ENCODE measurements around the gene GIMAP4.
"Not testable (repeated sequence)": the region's sequence is repeated elsewhere in the genome, so short reads cannot be mapped to it uniquely, and the experiment has no call there.

Gene GIMAP4

DNA sequence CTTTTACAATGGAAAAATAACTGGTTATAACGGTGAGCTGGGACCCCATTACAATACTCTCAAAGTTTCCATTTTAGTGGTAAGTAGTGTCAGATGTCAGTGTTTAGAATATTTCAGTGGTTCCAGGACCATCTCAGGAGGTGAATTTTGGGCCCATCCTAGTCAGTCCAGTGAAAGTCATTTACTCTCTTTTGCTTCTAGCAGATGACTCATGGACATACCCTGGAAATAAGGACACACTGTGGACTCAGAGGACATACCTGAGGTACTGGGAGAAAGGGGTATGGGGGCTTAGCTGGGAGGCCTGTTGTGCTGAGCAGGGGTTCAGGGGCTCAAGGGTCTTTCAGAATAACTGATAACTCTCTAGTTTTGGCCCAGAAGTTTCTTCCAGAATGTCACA lies 618 bp upstream of the GIMAP4 start:
- no peak overlapping the region for H3K4me3 ChIP-seq (ENCODE audit: low read length)
- TF ChIP-seq, protein P1, sequence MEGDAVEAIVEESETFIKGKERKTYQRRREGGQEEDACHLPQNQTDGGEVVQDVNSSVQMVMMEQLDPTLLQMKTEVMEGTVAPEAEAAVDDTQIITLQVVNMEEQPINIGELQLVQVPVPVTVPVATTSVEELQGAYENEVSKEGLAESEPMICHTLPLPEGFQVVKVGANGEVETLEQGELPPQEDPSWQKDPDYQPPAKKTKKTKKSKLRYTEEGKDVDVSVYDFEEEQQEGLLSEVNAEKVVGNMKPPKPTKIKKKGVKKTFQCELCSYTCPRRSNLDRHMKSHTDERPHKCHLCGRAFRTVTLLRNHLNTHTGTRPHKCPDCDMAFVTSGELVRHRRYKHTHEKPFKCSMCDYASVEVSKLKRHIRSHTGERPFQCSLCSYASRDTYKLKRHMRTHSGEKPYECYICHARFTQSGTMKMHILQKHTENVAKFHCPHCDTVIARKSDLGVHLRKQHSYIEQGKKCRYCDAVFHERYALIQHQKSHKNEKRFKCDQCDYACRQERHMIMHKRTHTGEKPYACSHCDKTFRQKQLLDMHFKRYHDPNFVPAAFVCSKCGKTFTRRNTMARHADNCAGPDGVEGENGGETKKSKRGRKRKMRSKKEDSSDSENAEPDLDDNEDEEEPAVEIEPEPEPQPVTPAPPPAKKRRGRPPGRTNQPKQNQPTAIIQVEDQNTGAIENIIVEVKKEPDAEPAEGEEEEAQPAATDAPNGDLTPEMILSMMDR (conservative IDR thresholded peaks at IDR 0.05; ENCODE audit: low read depth, low read length): no peak
- DNase-seq (ENCODE audit: low read depth): no peak

DNA sequence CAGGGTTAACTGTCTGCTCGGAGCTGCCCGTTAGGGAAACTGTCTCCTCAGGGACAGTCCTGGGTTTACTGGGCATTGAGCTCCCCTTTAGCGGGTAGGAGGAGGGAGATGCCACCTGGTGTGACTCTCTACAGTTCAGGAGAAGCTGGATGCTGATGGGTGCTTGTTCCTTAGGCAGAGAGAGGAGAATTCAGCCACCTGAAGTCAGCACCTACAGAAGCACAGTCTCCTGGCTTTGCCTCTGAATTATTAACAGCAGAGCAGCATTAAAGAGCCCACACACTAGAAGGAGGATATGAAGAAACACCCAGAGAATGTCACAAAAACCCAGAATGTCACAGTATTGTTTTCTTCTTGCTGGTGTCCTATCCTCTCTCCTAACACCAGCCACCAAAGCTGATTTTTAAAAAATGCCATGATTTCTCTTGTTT lies 696 bp downstream of the GIMAP4 start:
- no peak for DNase-seq (ENCODE audit: low read depth)
- H3K4me3 ChIP-seq (ENCODE audit: low read length): no peak overlapping the region
- TF ChIP-seq, protein P1 (conservative IDR thresholded peaks at IDR 0.05; ENCODE audit: low read depth, low read length): no peak

DNA sequence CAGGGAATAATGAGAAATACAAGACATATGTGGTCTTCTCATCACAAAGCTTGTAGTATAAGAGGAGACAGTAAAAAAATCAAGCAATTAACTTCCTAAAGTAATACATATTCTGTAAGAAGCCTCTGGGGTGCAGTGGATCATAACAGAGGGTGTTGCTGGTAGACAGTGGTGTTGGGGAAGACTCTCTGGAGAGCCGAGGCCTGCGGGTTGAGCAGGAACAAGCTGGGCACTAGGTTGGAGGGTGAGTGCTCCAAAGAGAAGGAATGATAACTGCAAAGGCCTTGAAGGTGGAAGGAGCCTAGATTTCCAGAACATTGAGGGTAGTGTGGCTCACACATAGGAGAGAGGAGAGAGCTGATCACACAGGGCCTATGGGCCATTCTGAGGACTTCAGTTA lies 1.5 kb downstream of the GIMAP4 start:
- TF ChIP-seq, protein P1 (conservative IDR thresholded peaks at IDR 0.05; ENCODE audit: low read depth, low read length): no peak
- no peak overlapping the region for H3K4me3 ChIP-seq (ENCODE audit: low read length)
- no peak for DNase-seq (ENCODE audit: low read depth)

DNA sequence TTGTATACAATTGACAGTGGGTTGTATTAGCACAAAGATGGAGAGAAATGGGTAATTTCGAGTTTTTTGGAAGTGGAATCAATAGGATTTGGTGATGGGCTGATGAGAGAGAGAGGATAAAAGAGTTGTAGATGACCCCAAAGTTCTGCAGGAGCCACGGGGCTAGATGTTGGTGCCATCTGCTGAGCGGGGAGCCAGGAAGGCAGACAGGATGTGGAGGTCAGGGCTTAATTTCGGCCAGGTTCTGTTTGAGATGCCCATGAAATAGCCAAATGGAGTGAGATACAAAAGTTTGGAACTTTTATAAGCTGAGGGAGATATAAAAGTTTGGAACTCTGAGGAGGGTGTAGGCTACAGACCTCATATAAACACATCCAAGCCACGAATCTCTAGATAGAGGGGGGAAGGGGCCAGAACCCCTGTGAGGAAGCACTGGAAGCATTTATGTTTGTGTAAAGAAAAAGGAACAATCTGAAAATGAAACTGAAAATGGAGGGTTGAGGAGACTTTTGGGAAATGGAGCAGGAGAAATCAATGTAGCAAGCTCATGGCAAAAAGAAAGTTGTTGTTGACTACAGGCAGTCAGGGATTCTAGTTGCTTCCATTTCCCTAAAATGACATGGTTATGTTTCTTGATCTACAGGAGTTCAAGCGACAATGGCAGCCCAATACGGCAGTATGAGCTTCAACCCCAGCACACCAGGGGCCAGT lies 2.2 kb downstream of the GIMAP4 start:
- TF ChIP-seq, protein P1 (conservative IDR thresholded peaks at IDR 0.05; ENCODE audit: low read depth, low read length): no peak
- no peak overlapping the region for H3K4me3 ChIP-seq (ENCODE audit: low read length)
- no peak for DNase-seq (ENCODE audit: low read depth)

DNA sequence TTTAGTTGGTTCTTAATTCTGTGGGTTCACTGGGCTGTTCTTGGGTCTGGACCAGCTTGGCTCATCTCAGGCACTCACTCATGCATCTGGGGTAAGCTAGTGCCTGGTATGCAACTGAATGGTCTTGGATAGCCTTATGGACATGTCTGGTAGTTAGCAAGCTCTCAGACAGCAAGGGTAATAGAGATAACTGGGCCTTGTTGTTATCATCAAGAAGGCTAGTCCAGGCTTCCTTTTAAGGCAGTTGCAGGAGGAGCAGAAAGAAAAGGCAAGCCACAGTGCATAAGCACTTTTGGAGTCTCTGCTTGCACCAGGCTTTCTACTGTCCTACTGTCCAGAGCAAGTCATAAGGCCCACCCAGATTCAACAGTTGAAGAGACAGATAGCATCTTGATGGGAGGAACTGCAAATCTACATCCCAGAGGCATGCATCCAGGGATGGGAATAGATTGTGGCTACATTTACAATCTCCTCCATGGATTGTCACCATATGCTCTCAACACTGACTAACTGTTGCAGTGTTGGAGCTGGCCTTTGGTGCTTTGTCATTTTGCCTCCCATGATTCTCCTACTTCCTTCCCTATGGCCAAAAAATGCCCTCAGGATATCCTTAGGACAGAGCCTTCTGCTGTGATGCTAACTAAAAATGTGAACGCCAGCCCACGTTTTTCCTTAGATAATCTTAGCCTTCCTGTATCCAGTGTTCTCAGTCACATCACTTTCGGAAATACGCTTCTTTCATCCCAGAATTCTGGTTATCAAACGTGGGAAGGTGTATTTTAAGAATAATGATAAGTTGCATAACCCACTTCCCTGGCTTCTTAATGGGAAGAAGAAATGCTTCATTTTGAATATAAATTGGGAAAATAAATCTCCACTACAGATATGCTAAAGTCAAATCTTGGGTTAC lies 3.6 kb downstream of the GIMAP4 start:
- TF ChIP-seq, protein P1 (conservative IDR thresholded peaks at IDR 0.05; ENCODE audit: low read depth, low read length): no peak
- no peak for DNase-seq (ENCODE audit: low read depth)
- H3K4me3 ChIP-seq (ENCODE audit: low read length): no peak overlapping the region

DNA sequence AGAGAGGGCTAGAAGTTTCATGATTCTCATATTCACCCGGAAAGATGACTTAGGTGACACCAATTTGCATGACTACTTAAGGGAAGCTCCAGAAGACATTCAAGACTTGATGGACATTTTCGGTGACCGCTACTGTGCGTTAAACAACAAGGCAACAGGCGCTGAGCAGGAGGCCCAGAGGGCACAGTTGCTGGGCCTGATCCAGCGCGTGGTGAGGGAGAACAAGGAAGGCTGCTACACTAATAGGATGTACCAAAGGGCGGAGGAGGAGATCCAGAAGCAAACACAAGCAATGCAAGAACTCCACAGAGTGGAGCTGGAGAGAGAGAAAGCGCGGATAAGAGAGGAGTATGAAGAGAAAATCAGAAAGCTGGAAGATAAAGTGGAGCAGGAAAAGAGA lies 5.3 kb downstream of the GIMAP4 start:
- DNase-seq (ENCODE audit: low read depth): no peak
- TF ChIP-seq, protein P1 (conservative IDR thresholded peaks at IDR 0.05; ENCODE audit: low read depth, low read length): no peak
- H3K4me3 ChIP-seq (ENCODE audit: low read length): no peak overlapping the region

DNA sequence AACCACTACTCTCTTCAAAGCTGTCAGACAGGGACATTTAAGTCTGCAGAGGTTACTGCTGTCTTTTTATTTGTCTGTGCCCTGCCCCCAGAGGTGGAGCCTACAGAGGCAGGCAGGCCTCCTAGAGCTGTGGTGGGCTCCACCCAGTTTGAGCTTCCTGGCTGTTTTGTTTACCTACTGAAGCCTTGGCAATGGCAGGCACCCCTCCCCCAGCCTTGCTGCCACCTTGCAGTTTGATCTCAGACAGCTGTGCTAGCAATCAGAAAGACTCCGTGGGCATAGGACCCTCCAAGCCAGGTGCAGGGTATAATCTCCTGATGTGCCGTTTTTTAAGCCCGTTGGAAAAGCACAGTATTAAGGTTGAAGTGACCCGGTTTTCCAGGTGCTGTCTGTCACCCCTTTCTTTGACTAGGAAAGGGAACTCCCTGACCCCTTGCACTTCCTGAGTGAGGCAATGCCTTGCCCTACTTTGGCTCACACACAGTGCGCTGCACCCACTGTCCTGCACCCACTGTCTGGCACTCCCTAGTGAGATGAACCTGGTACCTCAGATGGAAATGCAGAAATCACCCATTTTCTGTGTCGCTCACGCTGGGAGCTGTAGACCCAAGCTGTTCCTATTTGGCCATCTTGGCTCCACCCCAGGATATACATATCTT lies 12.9 kb downstream of the GIMAP4 start:
- not testable (repeated sequence) for H3K4me3 ChIP-seq (ENCODE audit: low read length); DNase-seq (ENCODE audit: low read depth)
